ENCODE results near the gene ABCA13. TPM values are rescaled to one million over a fixed set of nuclear protein-coding genes. Genes with fewer than 3 reads are reported as not detected.

ABCA13 gene
- total RNA-seq, 1 experiment from 2014 or later, result 1.7 TPM

DNA sequence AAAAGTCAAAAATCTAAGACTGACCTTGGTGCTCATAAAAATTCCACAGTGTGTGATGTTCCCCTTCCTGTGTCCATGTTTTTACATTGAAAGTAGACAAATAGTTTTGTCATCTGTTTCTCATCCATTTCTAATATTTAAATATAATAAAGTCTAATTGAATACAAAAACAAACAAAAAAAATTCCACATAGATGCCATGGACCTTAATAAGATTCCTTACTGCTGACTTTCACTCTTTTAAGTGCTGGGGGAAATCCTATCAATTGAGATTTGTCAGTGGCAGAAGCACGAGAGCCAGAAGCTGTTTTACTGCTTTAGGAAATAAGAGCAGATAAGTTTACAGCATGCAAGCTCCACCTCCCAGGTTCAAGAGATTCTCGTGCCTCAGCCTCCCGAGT lies 310.0 kb downstream of the ABCA13 start:
- POLR2A ChIA-PET, result no interaction called here
- intact Hi-C loops (cut with micrococcal nuclease; ENCODE audit: unreplicated experiment), result no loop called here
- no peaks in the 10 kb centered on the region; the same call in 1 of the 2 replicates for H3K4me1 ChIP-seq (ENCODE audit: control insufficient read depth, insufficient read depth, low read length)
- TF ChIP-seq, protein P1, sequence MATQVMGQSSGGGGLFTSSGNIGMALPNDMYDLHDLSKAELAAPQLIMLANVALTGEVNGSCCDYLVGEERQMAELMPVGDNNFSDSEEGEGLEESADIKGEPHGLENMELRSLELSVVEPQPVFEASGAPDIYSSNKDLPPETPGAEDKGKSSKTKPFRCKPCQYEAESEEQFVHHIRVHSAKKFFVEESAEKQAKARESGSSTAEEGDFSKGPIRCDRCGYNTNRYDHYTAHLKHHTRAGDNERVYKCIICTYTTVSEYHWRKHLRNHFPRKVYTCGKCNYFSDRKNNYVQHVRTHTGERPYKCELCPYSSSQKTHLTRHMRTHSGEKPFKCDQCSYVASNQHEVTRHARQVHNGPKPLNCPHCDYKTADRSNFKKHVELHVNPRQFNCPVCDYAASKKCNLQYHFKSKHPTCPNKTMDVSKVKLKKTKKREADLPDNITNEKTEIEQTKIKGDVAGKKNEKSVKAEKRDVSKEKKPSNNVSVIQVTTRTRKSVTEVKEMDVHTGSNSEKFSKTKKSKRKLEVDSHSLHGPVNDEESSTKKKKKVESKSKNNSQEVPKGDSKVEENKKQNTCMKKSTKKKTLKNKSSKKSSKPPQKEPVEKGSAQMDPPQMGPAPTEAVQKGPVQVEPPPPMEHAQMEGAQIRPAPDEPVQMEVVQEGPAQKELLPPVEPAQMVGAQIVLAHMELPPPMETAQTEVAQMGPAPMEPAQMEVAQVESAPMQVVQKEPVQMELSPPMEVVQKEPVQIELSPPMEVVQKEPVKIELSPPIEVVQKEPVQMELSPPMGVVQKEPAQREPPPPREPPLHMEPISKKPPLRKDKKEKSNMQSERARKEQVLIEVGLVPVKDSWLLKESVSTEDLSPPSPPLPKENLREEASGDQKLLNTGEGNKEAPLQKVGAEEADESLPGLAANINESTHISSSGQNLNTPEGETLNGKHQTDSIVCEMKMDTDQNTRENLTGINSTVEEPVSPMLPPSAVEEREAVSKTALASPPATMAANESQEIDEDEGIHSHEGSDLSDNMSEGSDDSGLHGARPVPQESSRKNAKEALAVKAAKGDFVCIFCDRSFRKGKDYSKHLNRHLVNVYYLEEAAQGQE (IDR thresholded peaks at IDR 0.05; ENCODE audit: insufficient read depth in 1 of 2, low read depth in 2 of 2, low read length in 1 of 2), result no peak
- no peak for TF ChIP-seq SIN3A (IDR thresholded peaks at IDR 0.05; ENCODE audit: borderline replicate concordance, insufficient read depth, low read depth, low read length)
- TF ChIP-seq TCF7L2 (IDR thresholded peaks at IDR 0.05; ENCODE audit: low read depth, low read length), result no peak
- no peak for TF ChIP-seq POLR2AphosphoS5 (IDR thresholded peaks at IDR 0.05; ENCODE audit: low read depth, low read length)
- TF ChIP-seq, protein P2, sequence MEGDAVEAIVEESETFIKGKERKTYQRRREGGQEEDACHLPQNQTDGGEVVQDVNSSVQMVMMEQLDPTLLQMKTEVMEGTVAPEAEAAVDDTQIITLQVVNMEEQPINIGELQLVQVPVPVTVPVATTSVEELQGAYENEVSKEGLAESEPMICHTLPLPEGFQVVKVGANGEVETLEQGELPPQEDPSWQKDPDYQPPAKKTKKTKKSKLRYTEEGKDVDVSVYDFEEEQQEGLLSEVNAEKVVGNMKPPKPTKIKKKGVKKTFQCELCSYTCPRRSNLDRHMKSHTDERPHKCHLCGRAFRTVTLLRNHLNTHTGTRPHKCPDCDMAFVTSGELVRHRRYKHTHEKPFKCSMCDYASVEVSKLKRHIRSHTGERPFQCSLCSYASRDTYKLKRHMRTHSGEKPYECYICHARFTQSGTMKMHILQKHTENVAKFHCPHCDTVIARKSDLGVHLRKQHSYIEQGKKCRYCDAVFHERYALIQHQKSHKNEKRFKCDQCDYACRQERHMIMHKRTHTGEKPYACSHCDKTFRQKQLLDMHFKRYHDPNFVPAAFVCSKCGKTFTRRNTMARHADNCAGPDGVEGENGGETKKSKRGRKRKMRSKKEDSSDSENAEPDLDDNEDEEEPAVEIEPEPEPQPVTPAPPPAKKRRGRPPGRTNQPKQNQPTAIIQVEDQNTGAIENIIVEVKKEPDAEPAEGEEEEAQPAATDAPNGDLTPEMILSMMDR (IDR thresholded peaks at IDR 0.05), result no peak
- ATAC-seq (no peak), DNase-seq (ENCODE audit: low read depth, low spot score) (no peak)
- in situ Hi-C loops (cut with HindIII; ENCODE audit: low pct_unique_long_range_greater_than_20kb, low sequenced_read_pairs), result no loop called here
- no peaks in the 10 kb centered on the region for H3K36me3 ChIP-seq (ENCODE audit: control insufficient read depth, insufficient read depth, low read length)
- H3K4me3 ChIP-seq (ENCODE audit: low read depth in 2 of 2, low read length in 2 of 2), result no peak overlapping the region
- H3K27me3 ChIP-seq (ENCODE audit: control insufficient read depth, insufficient read depth, low read length), result no peaks in the 10 kb centered on the region
- CTCF ChIA-PET, result no interaction called here
- no peak overlapping the region for H3K27ac ChIP-seq (ENCODE audit: low read length)
- BruUV-seq (replicated peaks), result no TSS peak
- H3K9me3 ChIP-seq (ENCODE audit: control insufficient read depth, insufficient read depth, low read depth, low read length), result no peaks in the 10 kb centered on the region

DNA sequence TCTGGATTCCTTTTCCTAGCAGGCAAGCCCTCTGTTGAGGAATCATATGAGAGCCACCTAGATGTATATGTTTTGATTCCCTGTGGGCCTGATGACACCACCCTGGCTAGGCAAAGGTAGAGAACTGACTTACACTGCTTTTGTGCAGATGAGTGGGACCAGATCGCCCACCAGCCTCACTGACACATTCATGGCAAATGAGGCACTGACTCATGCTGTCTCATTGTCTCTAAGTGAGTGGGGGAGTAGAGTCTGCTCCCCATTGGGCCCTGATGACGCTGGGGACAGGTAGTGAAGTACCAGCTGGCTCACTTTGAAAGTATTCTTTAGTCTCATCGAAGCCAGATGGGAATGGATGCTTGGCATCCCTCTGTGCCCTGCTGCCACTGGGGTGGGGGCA lies 326.3 kb downstream of the ABCA13 start:
- no peak for DNase-seq (ENCODE audit: low read depth, low spot score)
- H3K27me3 ChIP-seq (ENCODE audit: control insufficient read depth, insufficient read depth, low read length), result no peaks in the 10 kb centered on the region
- ChIA-PET CTCF (no interaction called here), POLR2A (no interaction called here)
- intact Hi-C loops (cut with micrococcal nuclease; ENCODE audit: unreplicated experiment), result loop anchor here (5.0 kb wide), 1 partner anchor 70 kb away; no protein-coding TSS in a partner anchor
- H3K9me3 ChIP-seq (ENCODE audit: control insufficient read depth, insufficient read depth, low read depth, low read length), result no peaks in the 10 kb centered on the region
- no peaks in the 10 kb centered on the region for H3K4me1 ChIP-seq (ENCODE audit: control insufficient read depth, insufficient read depth, low read length)
- no peak for ATAC-seq
- H3K27ac ChIP-seq (ENCODE audit: low read length), result no peak overlapping the region
- H3K4me3 ChIP-seq (ENCODE audit: low read depth in 2 of 2, low read length in 2 of 2), result no peak overlapping the region
- in situ Hi-C loops (cut with HindIII; ENCODE audit: low pct_unique_long_range_greater_than_20kb, low sequenced_read_pairs), result no loop called here
- BruUV-seq (replicated peaks), result no TSS peak
- TF ChIP-seq, protein P1 (IDR thresholded peaks at IDR 0.05; ENCODE audit: insufficient read depth in 1 of 2, low read depth in 2 of 2, low read length in 1 of 2), result no peak
- TF ChIP-seq SIN3A (IDR thresholded peaks at IDR 0.05; ENCODE audit: borderline replicate concordance, insufficient read depth, low read depth, low read length), result no peak
- TF ChIP-seq TCF7L2 (IDR thresholded peaks at IDR 0.05; ENCODE audit: low read depth, low read length), result no peak
- TF ChIP-seq, protein P2 (IDR thresholded peaks at IDR 0.05), result no peak
- TF ChIP-seq POLR2AphosphoS5 (IDR thresholded peaks at IDR 0.05; ENCODE audit: low read depth, low read length), result no peak
- H3K36me3 ChIP-seq (ENCODE audit: control insufficient read depth, insufficient read depth, low read length), result no peaks in the 10 kb centered on the region

Measured in Panc1 (cell line).